Amygdala (tissue), 56 donors: ENCODE measurements around the gene SCNN1A.

Source experiments
- DNase-seq, 56 donors: peaks; one replicate each; lab custom pipeline; 2025; lab: John Stamatoyannopoulos, UW

Gene SCNN1A

DNA sequence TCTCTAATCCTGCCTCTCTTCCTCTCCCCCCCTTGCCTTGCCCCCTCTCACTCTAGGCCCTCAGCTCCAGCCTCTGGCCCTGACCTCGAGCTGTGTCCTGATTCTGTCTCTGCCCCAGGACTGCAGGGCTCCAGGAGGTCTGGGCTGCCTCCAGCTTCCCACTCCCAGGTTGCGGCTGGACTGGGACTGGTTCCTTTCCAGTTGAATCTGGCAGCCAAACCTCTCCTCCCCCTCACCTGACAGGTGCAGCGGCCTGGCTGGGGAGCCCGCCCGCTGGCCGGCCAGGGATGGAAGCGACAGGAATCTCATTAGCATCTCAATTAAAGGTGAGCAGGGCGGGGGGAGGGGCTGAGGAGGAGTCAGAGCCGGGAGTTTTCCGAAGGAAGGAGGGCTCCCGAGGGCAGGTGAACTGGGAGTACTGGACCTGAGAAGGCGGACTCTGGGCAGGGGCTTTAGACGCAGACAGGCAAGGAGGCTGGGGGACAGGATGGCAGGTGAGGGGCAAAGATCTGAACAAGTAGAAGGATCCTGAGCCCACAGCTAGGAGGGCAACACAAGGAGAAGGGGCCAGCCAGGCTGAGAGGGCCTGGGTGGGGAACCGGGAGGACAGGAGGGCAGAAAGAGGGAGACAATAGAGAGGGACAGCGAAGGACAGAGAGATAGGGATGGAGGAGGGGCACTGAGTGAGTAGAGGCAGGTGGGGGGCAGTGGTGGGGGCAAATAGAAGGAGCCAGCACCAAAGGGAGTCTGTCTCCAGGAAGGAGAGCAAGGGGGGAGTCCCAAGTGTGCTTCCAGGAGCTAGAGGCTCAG lies at the start of gene SCNN1A:
TSS of gene SCNN1A (minus strand) at position 295 of the 810 bp plus-strand sequence. CDS start 780 bp downstream, outside the sequence.
- DNase-seq: no peak

DNA sequence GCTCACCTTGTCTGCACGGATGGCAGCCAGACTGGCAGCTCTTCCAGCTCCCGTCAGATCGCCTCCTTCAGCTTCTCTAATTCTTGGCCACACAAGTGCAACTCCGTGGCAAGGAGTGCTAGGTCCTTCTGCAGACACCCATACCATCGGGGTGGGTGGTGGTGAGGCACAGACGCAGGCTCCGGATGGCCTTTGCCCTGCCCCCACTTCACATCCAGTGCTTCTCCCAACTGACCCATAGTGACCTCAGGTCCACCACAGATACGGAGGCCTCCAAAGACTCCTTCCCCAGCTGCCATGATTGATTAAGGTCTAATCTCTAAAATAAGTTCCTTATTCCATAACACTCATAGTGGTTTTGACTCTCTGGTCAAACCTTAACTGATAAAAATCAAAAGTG lies 49.5 kb upstream of the SCNN1A start:
- no peak for DNase-seq

DNA sequence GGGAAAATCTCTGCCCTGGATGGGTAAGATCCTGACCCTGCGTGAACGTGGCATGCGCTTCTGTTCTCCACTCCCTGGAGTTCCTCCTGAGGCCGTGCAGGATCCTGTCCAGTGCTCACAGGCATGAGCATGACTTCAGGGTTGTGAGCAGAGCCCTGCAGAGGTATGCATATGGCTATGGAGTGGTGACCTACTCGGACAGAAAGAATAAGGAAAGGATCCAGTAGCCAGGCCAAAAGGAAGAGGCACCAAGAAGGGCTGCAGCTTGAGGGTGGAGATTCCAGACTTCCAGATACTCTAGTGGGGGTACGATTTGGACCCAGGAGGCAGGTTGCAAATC lies 48.6 kb upstream of the SCNN1A start:
- no peak for DNase-seq

DNA sequence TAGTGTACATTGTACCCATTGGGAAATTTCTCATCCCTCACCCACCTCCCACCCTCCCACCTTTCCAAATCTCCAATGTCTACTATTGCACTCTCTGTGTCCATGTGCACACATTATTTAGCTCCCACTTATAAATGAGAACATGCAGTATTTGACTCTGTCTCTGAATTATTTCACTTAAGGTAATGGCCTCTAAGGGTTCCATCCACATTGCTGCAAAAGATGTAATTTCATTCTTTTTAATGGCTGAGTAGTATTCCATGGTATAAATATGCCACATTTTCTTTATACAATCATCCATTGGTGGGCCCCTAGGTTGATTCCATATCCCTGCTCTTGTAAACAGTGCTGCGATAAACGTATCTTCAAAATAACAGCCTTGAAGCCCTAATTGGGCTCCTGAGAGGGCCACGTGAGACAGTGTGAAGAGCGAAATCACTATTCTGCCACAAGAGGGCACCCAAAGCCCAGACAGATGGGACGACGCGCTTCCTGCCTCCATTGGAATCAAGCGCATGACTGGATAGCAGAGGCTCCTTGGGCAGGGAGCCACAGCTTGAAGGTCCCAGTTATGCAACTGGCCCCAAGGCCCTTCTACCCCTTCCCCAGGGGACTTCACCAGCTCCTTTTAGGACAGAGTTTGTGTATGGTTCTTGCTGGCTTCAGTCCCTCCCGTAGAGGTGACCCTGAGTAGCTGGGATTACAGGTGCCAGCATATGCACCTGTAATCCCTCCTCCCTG lies 48.1 kb upstream of the SCNN1A start:
- peak in 51 of 56 donors; percentile 20 to 86 (median 56) for DNase-seq

DNA sequence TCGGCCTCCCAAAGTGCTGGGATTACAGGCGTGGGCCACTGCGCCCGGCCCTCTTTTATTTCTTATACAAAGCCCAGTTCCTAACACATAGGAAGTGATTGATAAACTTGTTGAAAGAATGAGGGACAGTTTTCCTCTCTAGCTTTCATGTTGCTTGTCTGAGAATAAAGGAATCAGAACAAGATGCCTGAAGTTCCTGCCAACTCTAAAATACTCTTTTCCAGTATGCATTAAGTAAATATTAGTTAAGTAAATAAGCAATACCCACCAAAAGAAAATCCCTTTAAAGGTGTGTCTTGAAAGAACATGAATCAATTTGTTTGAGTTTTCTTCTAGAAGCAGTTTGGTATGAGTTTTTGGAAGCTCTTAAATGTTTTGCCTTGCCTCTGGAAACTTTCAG lies 45.0 kb upstream of the SCNN1A start:
- no peak for DNase-seq

DNA sequence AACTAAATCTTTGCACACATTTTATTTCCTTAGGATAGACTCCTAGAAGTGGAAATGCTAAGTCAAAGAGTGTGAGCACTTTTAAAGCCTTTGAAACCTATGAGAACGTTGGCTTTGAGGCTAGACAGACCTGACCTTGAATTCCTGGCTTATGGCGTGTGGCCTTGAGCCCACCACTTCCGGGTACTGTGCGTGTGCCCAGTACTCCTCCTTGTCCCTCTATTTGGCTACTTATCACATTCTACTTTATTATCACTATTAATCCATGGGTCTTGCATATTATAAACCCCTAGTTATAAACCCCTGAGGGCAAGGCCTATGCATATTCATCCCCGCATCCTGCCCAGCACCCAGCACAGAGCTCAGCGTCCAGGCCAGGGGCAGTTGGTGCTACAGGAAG lies 43.4 kb upstream of the SCNN1A start:
- no peak for DNase-seq

DNA sequence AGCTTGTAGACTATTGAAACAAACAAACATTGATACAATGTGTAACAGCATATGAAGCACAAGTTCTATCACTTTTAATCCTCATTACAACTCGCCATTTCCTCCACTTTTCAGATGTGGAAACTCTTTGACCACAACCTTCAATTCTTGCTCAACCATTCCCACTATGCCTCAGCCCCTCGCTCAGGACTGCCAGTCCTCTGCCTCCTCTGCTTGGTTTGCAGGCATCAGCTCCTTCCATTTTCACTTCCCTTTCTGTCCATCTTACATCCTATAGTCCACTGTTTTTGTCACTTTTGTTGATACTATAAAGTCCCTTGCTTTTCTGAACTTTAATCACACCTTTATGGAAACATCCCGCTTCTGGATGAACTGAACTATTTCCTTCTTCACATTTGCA lies 41.2 kb upstream of the SCNN1A start:
- DNase-seq: peak in 4 of 56 donors; percentile 7 to 21 (median 12)

DNA sequence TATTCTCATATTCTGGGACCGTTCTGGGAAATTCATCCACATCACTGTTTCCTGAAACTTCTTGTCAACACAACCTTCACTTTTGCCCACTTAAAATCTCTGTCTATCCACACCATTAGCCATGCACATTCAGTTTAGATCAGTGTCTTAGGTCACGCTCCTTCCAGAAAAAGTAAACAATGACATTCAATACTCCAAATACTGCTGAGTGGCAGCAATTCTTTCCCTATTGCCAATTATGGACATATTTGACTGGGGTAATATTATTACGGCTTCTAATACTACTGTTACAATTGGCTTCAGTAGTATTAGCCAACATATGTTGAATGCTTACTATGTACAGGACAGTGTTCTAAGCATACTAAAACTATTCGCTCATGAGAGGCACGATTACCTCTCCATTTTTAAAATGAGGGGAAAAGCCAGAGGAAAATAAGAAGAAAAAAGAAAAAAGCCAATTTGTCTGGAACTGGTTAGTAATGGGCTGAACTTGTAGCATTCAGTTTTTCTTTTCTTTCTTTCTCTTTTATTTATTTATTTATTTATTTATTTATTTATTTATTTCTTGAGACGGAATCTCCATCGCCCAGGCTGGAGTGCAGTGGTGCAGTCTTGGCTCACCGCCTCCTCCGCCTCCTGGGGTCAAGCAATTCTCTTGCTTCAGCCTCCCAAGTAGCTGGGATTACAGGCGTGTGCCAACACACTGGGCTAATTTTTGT lies 32.0 kb upstream of the SCNN1A start:
- DNase-seq: no peak

DNA sequence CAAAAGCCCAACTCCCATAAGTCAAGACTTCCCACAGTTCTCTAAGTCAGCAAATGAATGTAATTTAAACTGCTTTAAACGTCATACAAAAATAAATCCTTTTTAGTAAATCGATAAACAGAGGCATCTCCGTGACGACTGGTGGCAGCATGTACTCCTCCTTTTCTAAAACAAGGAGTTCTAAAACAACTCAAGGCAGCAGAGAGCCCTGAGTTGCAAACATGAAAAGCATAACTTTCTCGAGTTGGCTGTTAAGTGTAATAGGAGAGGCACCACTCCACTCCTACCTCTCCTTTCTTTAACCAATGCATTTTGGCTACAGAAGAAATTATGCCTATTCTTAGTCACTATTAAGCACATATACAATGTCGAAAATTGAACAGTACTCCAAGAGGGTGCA lies 30.6 kb upstream of the SCNN1A start:
- DNase-seq: no peak

DNA sequence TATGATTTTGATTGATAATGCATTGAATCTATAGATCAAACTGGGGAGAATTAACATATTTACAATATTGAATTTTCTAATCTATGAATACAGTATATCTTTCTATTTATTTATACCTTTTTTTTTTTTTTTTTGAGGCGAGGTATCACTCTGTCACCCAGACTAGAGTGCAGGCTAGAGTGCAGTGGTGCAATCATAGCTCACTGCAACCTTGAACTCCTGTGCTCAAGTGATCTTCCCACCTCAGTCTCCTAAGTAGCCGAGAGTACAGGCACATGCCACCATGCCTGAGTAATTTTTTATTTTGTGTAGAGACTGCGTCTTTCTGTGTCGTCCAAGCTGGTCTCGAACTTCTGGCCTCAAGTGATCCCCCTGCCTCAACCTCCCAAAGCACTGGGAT lies 29.0 kb upstream of the SCNN1A start:
- DNase-seq: no peak

DNA sequence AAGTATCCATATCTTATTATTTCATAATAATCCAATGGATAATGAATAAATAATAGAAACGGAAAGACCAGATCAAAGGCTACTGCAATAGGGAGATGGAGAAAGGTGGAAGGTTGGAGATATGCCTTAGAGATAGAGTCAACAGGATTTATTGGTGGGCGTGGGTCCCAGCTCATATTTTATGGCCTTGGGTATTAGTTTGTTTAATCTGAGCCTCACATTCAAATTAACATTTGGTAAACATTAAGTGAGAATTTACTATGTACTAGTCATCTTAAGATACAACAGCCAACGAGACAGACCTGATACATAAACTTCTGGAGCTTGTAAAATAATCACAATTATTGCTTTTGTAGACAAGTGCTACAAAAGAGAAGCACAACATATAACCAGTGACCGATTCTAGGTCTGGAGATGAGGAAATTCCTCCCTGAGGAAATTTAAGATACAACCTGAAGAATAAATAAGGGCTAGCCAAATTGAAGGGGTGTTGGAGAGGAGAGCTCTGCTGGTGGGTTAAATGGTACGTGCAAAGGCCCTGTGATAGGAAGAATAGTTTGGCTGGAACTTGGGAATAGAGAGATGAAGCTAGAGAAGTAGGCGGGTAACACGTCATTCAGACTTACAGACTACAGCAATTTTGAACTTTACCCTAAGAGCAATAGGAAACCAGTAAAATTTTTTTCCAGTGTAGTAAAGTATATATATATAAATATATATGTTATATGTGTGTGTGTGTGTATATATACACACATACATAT lies 24.7 kb upstream of the SCNN1A start:
- no peak for DNase-seq

DNA sequence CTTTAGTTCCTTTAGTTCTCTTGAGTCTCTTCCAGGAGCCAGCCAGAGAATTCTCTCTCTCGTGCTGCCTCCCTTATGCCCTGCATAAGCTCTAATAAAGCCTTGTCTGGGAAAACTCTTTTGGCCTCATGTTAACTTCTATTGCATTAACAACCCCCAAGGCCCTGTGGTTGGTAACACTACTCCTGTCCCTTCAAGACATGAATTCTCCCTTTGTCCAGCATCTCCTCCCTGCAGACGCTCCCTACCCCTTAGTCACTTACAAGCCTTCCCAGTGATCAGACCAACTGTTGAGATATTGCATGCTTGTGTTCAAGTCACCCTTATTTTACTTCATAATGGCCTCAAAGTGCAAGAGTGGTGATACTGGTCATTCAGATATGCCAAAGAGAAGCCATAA lies 20.7 kb upstream of the SCNN1A start:
- no peak for DNase-seq

DNA sequence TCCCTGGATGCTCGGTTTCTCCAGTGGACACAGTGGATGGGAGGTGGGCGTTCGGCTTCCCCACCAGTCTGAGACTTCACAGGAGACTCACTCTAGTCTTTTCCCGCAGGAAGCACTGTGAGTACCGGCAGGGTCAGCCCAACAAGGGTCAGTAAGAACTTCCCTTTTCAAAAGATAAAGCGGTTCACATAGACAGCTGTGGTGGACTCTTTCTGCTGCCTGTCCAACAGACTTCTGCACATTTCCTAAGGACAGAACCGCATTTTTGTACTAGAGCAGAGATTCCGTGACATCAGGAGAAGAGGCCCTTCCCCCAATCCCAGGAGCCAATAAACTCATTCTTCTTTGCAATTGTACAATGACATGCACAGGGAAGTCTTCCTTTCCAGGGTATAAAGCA lies 19.0 kb upstream of the SCNN1A start:
- peak in 2 of 56 donors; percentile 6 to 10 for DNase-seq

DNA sequence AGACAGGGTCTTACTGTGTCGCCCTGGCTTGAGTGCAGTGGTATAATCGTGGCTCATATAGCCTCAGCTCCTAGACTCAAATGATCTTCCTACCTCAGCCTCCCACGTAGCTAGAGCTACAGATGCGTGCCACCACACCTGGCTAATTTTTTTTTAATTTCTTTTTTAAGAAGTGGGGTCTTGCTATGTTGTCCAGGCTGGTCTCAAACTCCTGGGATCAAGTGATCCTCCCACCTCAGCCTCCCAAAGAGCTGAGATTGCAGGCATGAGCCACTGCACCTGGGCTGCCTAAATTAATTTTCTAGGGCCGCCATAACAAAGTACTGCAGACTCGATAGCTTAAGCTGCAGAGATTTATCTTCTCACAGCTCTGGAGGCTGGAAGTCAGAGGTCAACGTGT lies 17.7 kb upstream of the SCNN1A start:
- no peak for DNase-seq

DNA sequence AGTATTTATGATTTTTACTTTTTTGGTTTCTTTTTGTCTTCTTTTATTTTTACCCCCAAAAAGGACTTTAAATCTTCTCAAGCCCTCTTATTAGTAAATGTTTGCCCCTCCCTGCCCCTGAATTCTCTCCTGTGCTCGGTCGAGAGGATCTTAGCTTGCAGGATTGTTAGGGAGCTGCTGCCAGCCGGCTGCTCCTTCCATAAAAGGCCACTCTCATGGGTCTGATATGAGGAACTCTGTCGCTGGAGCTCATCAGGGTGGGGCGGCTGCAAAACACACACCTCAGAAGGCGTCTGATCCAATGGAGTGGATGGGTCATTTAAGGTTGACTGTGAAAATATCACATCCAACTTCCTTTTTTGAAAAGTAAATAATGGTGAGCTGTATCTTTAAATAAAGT lies 17.1 kb upstream of the SCNN1A start:
- no peak for DNase-seq

DNA sequence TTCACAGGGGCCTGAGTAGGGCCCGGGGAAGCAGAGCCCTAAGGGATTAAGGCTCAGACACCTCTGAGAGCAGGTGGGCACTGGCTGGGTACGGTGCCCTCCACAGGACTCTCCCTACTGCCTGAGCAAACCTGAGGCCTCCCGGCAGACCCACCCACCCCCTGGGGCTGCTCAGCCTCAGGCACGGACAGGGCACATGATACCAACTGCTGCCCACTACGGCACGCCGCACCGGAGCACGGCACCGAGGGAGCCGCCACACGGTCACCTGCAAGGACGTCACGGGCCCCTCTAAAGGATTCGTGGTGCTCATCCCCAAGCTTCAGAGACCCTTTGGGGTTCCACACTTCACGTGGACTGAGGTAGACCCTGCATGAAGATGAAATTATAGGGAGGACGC lies 15.7 kb upstream of the SCNN1A start:
- no peak for DNase-seq

DNA sequence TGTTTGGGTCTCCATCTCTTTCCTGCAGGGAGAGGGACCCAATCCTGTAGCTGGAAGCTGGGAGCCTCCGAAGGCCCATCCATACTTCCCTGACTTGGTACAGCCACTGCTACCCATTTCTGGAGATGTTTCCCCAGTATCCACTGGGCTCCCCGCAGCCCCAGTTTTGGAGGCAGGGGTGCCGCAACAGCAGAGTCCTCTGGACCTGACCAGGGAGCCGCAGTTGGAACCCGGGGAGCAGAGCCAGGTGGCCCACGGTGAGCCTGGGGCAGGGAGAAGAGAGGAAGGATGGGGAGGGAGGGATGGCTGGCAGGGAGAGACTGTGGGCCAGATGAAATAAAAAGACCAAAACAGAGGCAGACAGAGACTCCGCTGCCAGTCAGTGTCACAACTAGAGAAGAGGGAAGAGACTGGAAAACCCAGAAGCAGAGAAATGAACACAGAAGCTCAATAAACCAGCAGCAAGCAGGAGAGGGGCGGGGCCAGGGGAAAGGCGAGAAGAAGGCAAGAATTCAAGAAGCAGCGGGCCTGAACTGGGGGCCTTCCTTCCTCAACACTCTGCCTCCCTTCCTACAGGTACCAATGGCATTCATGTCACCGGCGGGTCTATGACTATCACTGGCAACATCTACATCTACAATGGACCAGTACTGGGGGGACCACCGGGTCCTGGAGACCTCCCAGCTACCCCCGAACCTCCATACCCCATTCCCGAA lies 14.9 kb upstream of the SCNN1A start:
- DNase-seq: no peak

DNA sequence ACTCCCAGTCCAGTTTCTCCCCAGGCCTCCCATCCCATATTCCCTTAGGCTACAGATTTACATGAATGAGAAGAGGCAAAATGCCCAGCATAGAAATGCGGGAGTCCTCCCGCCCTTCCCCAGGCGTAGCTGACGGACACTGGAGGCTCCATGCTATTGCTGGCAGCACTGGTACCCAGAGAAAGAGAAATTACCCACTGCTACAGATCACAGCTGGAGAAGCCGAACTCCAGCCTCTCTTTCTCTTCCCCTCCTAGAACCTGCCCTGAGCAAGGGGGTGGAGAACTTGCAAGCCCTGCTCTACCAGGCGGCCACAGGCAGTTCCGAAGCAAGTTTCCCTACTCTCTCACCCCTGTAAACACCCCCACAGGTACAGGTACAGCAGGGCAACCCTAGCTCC lies 12.2 kb upstream of the SCNN1A start:
- DNase-seq: no peak

DNA sequence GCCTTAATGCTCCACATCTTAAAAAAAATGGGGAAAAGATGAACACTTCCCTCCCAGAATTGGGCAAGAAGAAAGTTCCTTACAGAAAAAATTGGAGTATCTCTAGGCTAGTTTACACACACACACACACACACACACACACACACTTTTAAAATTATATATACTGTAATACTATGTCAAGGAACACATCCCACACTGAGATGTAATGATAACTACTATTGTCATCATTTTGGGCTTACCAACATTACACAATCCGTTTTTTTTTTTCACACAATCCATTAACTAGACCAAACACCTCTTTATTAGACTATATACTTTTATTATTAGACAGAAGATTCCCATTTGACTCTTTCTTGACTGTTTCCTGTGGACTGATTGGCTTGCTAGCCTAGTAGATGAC lies 11.1 kb upstream of the SCNN1A start:
- no peak for DNase-seq

DNA sequence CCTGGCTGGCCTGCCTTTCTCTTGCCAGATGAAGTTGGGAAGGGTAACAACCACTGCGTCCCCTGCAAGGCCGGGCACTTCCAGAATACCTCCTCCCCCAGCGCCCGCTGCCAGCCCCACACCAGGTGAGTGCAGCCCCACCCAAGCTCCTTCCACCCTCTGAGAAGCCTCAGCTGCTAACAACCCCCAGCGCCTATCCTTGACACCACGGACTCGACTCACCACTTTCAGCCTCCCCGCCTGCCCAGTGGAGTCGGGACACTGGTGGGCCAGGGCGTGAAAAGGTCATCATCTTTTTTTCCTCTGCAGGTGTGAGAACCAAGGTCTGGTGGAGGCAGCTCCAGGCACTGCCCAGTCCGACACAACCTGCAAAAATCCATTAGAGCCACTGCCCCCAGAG lies 10.7 kb upstream of the SCNN1A start:
- no peak for DNase-seq
